Choroid plexus epithelial cell (primary cell): ENCODE measurements around the gene CDC14B.
"Not testable (repeated sequence)": the region's sequence is repeated elsewhere in the genome, so short reads cannot be mapped to it uniquely, and the experiment has no call there.

Experiments
- DNase-seq: peaks from one replicate; pipeline ENCODE4 v3.0.0-alpha.2; 2010; ENCODE audit warnings: low read depth
- H3K4me3 ChIP-seq: 2 replicates; pipeline ENCODE4 v1.5.1; 2011; ENCODE audit warnings: low read depth, mild to moderate bottlenecking, control low read depth, low read length, moderate library complexity
- CTCF ChIP-seq: conservative IDR thresholded peaks from 2 replicates; pipeline ENCODE4 v1.5.1; 2011; ENCODE audit warnings: low read depth, mild to moderate bottlenecking, control low read depth, inconsistent platforms, low read length, moderate library complexity

Gene CDC14B

DNA sequence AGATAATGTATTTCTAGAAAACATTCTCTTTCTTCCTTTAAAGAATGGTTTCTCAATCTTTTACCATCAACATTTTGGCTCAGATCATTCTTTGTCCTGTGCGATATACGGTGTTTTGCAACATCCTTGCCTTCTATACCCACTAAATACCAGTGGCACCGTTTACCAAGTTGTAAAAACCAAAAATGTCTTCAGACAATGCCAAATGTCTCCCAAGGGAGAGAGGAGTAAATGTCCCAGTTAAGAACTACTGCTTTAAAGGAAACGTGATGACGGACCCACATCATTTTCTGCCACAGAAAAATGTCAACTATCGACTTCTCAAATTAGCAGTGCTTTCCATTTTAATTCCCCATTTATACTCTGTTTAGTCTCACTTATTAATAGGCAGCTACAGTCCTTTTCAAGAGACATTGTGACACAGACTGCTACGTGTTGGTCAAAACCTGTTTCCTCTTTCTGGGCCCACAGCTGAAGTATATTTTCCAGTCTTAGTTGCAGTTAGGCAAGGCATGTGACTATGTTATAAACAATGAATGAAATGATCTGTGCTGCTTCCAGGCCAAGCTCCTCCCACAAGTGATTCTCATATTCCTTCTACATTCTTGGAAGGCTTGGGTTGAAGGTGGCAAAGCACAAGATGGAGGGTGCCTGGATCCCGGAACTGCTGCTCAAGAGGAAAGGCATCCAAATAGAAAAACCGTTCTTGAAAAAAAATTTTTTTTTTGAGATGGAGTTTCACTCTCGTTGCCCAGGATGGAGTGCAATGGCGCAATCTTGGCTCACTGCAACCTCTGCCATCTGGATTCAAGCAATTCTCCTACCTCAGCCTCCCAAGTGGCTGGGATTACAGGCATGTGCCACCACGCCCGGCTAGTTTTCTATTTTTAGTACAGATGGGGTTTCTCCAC is 26.7 kb upstream of the CDC14B start:
- no peak overlapping the region for H3K4me3 ChIP-seq
- DNase-seq: peak; percentile 77
- no peak for TF ChIP-seq CTCF

DNA sequence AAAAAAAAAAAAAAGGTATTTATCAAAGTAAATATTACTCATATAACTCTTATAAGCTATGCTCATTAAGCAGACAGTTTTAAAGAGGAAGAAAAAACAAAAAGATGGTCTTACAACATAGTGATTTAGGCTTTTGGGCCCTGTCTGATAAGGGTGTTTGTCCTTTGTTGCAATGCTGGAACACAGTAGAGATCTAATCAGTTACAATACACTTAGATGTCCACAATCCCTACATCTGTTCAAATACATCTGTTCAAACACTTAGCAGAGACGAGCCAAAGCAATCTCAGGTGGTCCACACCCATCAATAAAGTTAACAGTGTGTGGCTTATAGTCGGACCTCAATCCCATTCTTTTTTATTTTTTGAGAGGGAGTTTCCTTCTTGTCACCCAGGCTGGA is 24.5 kb upstream of the CDC14B start:
- H3K4me3 ChIP-seq: no peak overlapping the region
- TF ChIP-seq CTCF: no peak
- DNase-seq: no peak

DNA sequence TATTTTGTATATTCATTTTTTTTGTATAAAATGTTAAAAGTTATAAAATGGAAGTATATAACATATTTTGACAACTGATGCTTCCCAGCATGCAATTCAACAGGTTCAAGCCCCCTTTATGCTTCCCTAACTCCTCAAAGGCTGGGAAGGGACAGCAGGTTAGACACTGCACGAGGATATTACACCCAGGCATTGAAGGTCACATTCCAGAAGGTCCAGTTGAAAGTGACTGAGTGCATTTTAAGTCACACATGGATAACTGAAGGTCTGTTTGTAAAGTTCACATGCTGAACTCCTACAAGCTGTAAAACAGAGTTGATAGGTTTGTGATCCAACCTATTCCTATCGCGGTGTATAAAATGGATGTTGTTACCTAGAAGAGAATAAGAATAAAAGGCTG is 21.9 kb upstream of the CDC14B start:
- no peak for TF ChIP-seq CTCF
- H3K4me3 ChIP-seq: no peak overlapping the region
- DNase-seq: no peak

DNA sequence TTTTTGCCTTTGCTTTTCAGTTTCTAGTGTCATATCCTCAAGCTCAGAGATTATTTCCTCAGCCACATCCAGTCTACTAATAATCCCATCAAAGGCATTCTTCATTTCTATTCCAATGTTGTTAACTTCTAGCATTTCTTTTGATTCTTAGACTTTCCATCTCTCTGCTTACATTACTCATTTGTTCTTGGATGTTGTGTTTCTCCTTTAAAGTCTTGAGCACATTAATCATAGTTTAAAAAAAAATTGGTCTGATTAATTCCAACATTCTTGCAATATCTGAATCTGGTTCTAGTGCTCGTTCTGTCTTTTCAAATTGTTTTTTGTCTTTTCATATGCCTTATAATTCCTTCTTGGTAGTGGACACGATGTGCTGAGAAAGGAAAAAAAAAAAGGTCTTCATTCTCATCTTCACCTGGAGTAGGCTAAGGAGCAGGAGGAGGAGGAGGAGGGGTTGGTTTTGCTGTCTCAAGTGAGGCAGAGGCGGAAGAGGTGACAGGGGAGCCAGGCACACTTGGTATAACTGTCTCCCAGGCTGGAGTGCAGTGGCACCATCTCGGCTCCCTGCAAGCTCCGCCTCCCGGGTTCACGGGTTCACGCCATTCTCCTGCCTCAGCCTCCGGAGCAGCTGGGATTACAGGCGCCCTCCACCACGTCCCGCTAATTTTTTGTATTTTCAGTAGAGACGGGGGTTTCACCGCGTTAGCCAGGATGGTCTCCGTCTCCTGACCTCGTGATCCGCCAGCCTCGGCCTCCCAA is 19.1 kb upstream of the CDC14B start:
- H3K4me3 ChIP-seq: no peak overlapping the region
- no peak for DNase-seq
- no peak for TF ChIP-seq CTCF

DNA sequence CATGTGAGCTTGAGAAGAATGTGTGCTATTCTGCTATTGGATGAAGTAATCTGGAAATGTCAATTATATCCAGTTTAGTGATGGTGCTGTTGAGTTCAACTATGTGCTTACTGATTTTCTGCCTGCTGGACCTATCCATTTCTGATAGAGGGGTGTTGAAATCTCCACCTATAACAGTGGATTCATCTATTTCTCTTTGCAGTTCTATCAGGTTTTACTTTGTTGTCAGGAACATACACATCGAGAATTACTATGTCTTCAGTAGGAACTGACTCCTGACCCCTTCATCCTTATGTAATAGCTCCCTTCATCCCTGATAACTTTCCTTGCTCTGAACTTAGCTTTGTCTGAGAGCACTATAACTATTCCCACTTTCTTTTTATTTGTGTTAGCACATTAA is 16.7 kb upstream of the CDC14B start:
- TF ChIP-seq CTCF: no peak
- H3K4me3 ChIP-seq: no peak overlapping the region
- DNase-seq: no peak

GRCh38 chr9:96633579-96633978 is 13.9 kb upstream of the CDC14B start:
- H3K4me3 ChIP-seq, DNase-seq: not testable (repeated sequence)

DNA sequence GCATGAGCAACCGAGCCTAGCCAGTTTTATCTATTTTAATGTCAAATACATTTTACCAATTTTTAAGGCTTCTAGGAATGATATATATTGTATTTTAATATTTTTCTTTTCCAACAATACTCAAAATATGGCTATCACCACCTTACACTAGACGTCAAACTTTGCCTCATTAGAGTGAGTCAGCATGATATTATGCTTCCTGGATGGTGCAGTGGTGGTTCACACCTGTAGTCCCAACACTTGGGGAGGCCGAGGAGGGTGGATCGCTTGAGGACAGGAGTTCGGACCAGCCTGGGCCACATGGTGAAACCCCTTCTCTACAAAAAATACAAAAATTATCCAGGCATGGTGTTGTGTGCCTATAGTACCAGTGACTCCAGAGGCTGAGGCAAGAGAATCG is 7.3 kb upstream of the CDC14B start:
- DNase-seq: no peak
- no peak for TF ChIP-seq CTCF
- H3K4me3 ChIP-seq: no peak overlapping the region
